ENCODE measurements around the gene FSTL5. TPM values are rescaled to one million over a fixed set of nuclear protein-coding genes. Genes with fewer than 3 reads are reported as not detected.

FSTL5 gene
- total RNA-seq, 2 donors from 2014 or later = 0.24 to 1.1 TPM

GRCh38 chr4:161546902-161547301, 616.9 kb downstream of the FSTL5 start:
- DNase-seq = no peak
- no peaks in the 10 kb centered on the region for H3K9me3 ChIP-seq (ENCODE audit: control insufficient read depth, low read length)
- 93 to 97% methylated on average over 4 to 5 of the region's 5 CpGs for WGBS, 2 experiments (ENCODE audit: insufficient coverage in 1 of 2, insufficient read length in 1 of 2)
- H3K27ac ChIP-seq (ENCODE audit: low read depth, low read length) = no peak overlapping the region
- no peaks in the 10 kb centered on the region for H3K36me3 ChIP-seq (ENCODE audit: control insufficient read depth, insufficient read depth, low read length)
- Mint-ChIP-seq H3K27ac (no peak overlapping the region), H3K9me3 (no peaks in the 10 kb centered on the region), H3K4me3 (no peak overlapping the region), H3K27me3 (ENCODE audit: insufficient read depth) (no peaks in the 10 kb centered on the region), H3K36me3 (ENCODE audit: low read depth) (no peaks in the 10 kb centered on the region), H3K4me1 (no peaks in the 10 kb centered on the region)
- H3K9ac ChIP-seq (ENCODE audit: extremely low read depth, low read length, poor library complexity, severe bottlenecking) = no peak overlapping the region
- H3K4me1 ChIP-seq (ENCODE audit: control insufficient read depth, insufficient read depth, low read length) = no peaks in the 10 kb centered on the region
- no peak overlapping the region for H3K4me3 ChIP-seq (ENCODE audit: low read length)
- no peak for TF ChIP-seq CTCF (conservative IDR thresholded peaks at IDR 0.05)
- no peaks in the 10 kb centered on the region for H3K27me3 ChIP-seq (ENCODE audit: control insufficient read depth, insufficient read depth, low read length, poor library complexity, severe bottlenecking)

GRCh38 chr4:161540265-161540664, 623.5 kb downstream of the FSTL5 start:
- Histone ChIP-seq H3K9me3 (ENCODE audit: control insufficient read depth, low read length) (no peaks in the 10 kb centered on the region), H3K36me3 (ENCODE audit: control insufficient read depth, insufficient read depth, low read length) (no peaks in the 10 kb centered on the region), H3K4me1 (ENCODE audit: control insufficient read depth, insufficient read depth, low read length) (no peaks in the 10 kb centered on the region), H3K27ac (ENCODE audit: low read depth, low read length) (no peak overlapping the region), H3K27me3 (ENCODE audit: control insufficient read depth, insufficient read depth, low read length, poor library complexity, severe bottlenecking) (no peaks in the 10 kb centered on the region), H3K4me3 (ENCODE audit: low read length) (no peak overlapping the region), H3K9ac (ENCODE audit: extremely low read depth, low read length, poor library complexity, severe bottlenecking) (no peak overlapping the region)
- Mint-ChIP-seq H3K27me3 (ENCODE audit: insufficient read depth) (no peaks in the 10 kb centered on the region), H3K4me3 (no peak overlapping the region), H3K9me3 (peaks cover 2% of the 10 kb centered on the region), H3K36me3 (ENCODE audit: low read depth) (no peaks in the 10 kb centered on the region), H3K4me1 (no peaks in the 10 kb centered on the region), H3K27ac (no peak overlapping the region)
- DNase-seq = no peak
- no peak for TF ChIP-seq CTCF (conservative IDR thresholded peaks at IDR 0.05)
- 90% methylated on average over 1 of the region's 1 CpG; no CpG with 5 or more reads in 1 of the 2 experiments for WGBS, 2 experiments (ENCODE audit: insufficient coverage in 1 of 2, insufficient read length in 1 of 2)

DNA sequence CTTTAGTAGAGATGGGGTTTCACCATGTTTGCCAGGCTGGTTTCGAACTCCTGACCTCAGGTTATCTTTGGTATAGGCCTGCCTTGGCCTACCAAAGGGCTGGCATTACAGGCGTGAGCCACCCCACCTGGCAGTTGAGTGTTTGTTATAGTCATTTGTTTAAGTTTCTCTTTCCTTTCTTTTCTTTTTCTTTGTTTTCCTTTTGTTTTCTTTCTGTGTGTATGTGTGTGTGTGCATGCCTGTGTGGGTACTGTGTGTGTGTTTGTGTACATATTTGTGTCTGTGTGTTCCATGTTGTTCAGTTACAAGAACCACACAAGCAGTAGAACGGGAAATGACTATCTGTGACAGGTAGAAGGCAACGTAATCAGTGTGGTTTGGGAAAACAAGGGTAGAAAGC, 624.9 kb downstream of the FSTL5 start:
- no peak overlapping the region for H3K4me3 ChIP-seq (ENCODE audit: low read length)
- H3K9ac ChIP-seq (ENCODE audit: extremely low read depth, low read length, poor library complexity, severe bottlenecking) = no peak overlapping the region
- Mint-ChIP-seq H3K9me3 (peaks cover 2% of the 10 kb centered on the region), H3K27me3 (ENCODE audit: insufficient read depth) (no peaks in the 10 kb centered on the region), H3K36me3 (ENCODE audit: low read depth) (no peaks in the 10 kb centered on the region), H3K27ac (no peak overlapping the region), H3K4me1 (no peaks in the 10 kb centered on the region), H3K4me3 (no peak overlapping the region)
- no peak overlapping the region for H3K27ac ChIP-seq (ENCODE audit: low read depth, low read length)
- no peaks in the 10 kb centered on the region for H3K36me3 ChIP-seq (ENCODE audit: control insufficient read depth, insufficient read depth, low read length)
- no peaks in the 10 kb centered on the region for H3K9me3 ChIP-seq (ENCODE audit: control insufficient read depth, low read length)
- 77 to 87% methylated on average over 2 to 4 of the region's 4 CpGs for WGBS, 2 experiments (ENCODE audit: insufficient coverage in 1 of 2, insufficient read length in 1 of 2)
- no peaks in the 10 kb centered on the region for H3K27me3 ChIP-seq (ENCODE audit: control insufficient read depth, insufficient read depth, low read length, poor library complexity, severe bottlenecking)
- no peak for TF ChIP-seq CTCF (conservative IDR thresholded peaks at IDR 0.05)
- no peak for DNase-seq
- no peaks in the 10 kb centered on the region for H3K4me1 ChIP-seq (ENCODE audit: control insufficient read depth, insufficient read depth, low read length)

Measured in endodermal cell (in vitro differentiated cells).